HFFc6 (cell line): ENCODE results near the gene SCFD1. TPM values are rescaled to one million over a fixed set of nuclear protein-coding genes. Genes with fewer than 3 reads are reported as not detected.
"Not testable (repeated sequence)": the region's sequence is repeated elsewhere in the genome, so short reads cannot be mapped to it uniquely, and the experiment has no call there.

Source experiments
- DNase-seq: peaks from one replicate; pipeline ENCODE4 v3.0.0-alpha.2; 2018
- H3K27ac Mint-ChIP-seq: 2 replicates; pipeline ENCODE4 v1.8.0; 2020; ENCODE audit warnings: mild to moderate bottlenecking, mixed read lengths
- H3K27me3 Mint-ChIP-seq: 2 replicates; pipeline ENCODE4 v1.8.0; 2021; ENCODE audit warnings: mild to moderate bottlenecking, moderate library complexity, mixed read lengths; ENCODE audit not compliant: insufficient read depth
- H3K36me3 Mint-ChIP-seq: 2 replicates; pipeline ENCODE4 v1.8.0; 2021; ENCODE audit warnings: low read depth, mixed read lengths
- H3K4me1 Mint-ChIP-seq: 2 replicates; pipeline ENCODE4 v1.8.0; 2020; ENCODE audit warnings: low read depth, mixed read lengths
- H3K4me3 Mint-ChIP-seq: 2 replicates; pipeline ENCODE4 v1.8.0; 2020; ENCODE audit warnings: mild to moderate bottlenecking, moderate library complexity, mixed read lengths
- H3K9me3 Mint-ChIP-seq: 2 replicates; pipeline ENCODE4 v1.8.0; 2020; ENCODE audit warnings: mild to moderate bottlenecking, mixed read lengths
- long read RNA-seq: library from polyadenylated mRNA; unstranded; transcript quantifications from one replicate; pipeline ENCODE4 v2.0.0, GENCODE V29; 2019
- total RNA-seq, 6 experiments: library from RNA; stranded (reverse); fragmentation: NEBNext Ultra II Directional; extraction: Animal tissue kit (Norgen Biotek cat#: 25700); gene quantifications; 2 replicates in 1 of 6; 3 replicates in 5 of 6; pipeline ENCODE4 v1.2.3, GENCODE V29; 2021
- TF ChIP-seq, protein P1 (sequence below): fragments of 200-600 bp; sonication (generic); IDR thresholded peaks from 2 replicates; pipeline ENCODE4 v1.5.0; 2021; ENCODE audit warnings: antibody characterized with exemption, mild to moderate bottlenecking

Gene SCFD1, protein sequence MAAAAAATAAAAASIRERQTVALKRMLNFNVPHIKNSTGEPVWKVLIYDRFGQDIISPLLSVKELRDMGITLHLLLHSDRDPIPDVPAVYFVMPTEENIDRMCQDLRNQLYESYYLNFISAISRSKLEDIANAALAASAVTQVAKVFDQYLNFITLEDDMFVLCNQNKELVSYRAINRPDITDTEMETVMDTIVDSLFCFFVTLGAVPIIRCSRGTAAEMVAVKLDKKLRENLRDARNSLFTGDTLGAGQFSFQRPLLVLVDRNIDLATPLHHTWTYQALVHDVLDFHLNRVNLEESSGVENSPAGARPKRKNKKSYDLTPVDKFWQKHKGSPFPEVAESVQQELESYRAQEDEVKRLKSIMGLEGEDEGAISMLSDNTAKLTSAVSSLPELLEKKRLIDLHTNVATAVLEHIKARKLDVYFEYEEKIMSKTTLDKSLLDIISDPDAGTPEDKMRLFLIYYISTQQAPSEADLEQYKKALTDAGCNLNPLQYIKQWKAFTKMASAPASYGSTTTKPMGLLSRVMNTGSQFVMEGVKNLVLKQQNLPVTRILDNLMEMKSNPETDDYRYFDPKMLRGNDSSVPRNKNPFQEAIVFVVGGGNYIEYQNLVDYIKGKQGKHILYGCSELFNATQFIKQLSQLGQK
- 100 to 1,000 TPM; 105 to 126 (median 113) TPM for total RNA-seq
- long read RNA-seq, transcript SCFD1-203 (25 exons, 2,359 nt), result major isoform, 57 of 112 reads
- long read RNA-seq, transcript SCFD1-207 (24 exons, 2,058 nt), result minor isoform, 14 of 112 reads
- long read RNA-seq, partial matches to known transcripts, result 22 of 112 reads
- long read RNA-seq, other reads (novel, unspliced or antisense), result 19 of 112 reads

DNA sequence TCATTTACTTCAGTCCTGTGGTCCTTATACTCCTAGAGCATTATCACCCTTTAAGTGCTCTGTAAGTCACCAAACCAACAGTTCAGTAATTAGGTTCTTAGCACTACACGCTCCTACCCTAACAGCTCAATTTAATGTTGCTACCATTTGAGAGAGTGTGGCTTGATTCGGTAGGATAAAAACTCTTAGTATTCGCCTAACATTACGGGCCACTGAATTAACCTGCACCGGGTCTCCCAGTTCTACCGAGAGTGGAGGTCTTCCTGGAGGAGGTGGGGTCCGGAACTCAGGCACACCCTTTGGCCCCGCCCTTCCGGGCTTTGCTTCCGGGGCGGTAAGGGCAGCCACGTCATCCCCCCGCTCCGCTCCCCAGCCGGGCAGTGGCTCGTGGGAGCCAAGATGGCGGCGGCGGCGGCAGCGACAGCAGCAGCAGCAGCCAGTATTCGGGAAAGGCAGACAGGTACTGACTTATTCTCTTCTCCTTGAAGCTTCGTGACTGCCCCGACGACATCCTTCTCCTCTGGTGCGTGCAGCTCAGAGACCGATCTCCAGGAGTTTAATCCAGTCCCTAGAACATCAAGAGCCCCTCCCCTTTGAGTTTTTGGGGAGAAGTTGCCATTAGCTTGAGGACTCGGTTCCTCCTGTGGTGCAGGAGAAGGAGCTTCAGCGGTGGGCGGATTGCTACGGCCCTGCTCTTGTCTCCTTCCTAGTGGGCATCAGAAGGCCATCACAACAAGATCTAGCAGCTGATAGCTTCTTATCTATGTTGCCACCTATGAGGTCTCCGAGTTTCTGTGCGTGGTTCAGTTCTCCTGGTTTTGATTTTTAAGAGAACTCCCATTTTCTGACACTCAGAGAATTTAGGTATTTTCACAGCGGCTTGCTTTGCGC, at the start of gene SCFD1:
Gene SCFD1, plus strand, starts transcription at position 380 of the 891 bp plus-strand sequence. Its CDS starts 20 bp downstream, at position 400.
- H3K27ac Mint-ChIP-seq, result peak within 1 kb of the TSS; percentile 97
- H3K9me3 Mint-ChIP-seq, result no peaks in the 10 kb centered on the region
- peaks cover 7% of the 10 kb centered on the region for H3K27me3 Mint-ChIP-seq
- peak within 1 kb of the TSS; percentile 98 for H3K4me3 Mint-ChIP-seq
- TF ChIP-seq, protein P1, sequence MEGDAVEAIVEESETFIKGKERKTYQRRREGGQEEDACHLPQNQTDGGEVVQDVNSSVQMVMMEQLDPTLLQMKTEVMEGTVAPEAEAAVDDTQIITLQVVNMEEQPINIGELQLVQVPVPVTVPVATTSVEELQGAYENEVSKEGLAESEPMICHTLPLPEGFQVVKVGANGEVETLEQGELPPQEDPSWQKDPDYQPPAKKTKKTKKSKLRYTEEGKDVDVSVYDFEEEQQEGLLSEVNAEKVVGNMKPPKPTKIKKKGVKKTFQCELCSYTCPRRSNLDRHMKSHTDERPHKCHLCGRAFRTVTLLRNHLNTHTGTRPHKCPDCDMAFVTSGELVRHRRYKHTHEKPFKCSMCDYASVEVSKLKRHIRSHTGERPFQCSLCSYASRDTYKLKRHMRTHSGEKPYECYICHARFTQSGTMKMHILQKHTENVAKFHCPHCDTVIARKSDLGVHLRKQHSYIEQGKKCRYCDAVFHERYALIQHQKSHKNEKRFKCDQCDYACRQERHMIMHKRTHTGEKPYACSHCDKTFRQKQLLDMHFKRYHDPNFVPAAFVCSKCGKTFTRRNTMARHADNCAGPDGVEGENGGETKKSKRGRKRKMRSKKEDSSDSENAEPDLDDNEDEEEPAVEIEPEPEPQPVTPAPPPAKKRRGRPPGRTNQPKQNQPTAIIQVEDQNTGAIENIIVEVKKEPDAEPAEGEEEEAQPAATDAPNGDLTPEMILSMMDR, result no peak
- H3K4me1 Mint-ChIP-seq, result peaks cover 49% of the 10 kb centered on the region
- DNase-seq, result peak; percentile 79
- H3K36me3 Mint-ChIP-seq, result peaks cover 22% of the 10 kb centered on the region

DNA sequence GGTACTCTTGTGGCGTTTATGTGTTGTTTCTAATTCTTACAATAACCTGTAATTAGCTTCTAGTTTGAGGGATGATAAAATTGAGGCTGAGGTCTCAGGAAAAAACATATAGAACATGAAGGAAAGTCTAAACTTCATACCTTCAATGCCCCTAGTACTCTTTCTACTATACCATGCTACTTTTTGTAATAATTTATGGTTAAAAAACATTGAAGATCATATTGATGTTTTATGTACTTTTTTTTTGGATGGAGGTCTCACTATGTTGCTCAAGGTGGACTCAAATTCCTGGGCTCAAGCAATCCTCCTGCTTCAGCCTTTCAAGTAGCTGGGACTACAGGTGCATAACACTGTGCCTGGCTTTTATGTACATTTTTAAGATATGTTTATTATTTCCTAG, 49.3 kb upstream of the SCFD1 start:
- Mint-ChIP-seq H3K27ac (peak overlapping the region; percentile 58; the same call in 1 of the 2 replicates), H3K9me3 (no peaks in the 10 kb centered on the region), H3K4me1 (peaks cover 81% of the 10 kb centered on the region), H3K27me3 (no peaks in the 10 kb centered on the region; the same call in 1 of the 2 replicates), H3K36me3 (peaks cover 16% of the 10 kb centered on the region), H3K4me3 (no peak overlapping the region)
- DNase-seq, result no peak
- TF ChIP-seq, protein P1, result no peak

DNA sequence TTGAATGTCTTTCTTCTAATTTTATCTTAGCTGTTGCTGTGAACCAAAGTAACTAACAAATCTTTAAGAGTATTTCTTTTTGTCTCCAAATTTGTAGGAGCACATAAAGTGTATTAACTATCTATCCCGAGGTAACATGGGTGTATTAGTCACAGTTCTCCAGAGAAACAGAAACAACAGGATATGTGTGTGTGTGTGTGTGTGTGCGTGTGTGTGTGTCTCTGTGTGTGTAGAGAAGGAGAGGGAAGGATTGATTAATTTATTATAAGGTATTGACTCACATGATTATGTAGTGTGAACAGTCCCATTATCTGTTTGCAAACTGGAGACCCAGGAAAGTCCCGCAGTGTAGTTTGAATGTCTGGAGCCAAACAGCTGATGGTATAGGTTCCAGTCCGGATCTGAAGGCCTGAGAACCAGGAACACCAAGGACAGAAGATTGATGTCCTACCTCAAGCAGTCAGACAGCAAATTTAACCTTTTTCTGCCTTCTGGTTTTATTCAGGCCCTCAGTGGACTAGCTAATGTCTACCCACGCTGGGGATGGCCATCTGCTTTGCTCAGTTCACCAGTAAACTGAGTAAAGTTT, 48.8 kb upstream of the SCFD1 start:
- no peak overlapping the region for H3K4me3 Mint-ChIP-seq
- peak; percentile 39 for DNase-seq
- TF ChIP-seq, protein P1, result no peak
- no peaks in the 10 kb centered on the region for H3K9me3 Mint-ChIP-seq
- peaks cover 81% of the 10 kb centered on the region for H3K4me1 Mint-ChIP-seq
- H3K36me3 Mint-ChIP-seq, result peaks cover 16% of the 10 kb centered on the region
- no peaks in the 10 kb centered on the region; the same call in none of the 2 replicates for H3K27me3 Mint-ChIP-seq
- peak overlapping the region; percentile 58; the same call in 1 of the 2 replicates for H3K27ac Mint-ChIP-seq

DNA sequence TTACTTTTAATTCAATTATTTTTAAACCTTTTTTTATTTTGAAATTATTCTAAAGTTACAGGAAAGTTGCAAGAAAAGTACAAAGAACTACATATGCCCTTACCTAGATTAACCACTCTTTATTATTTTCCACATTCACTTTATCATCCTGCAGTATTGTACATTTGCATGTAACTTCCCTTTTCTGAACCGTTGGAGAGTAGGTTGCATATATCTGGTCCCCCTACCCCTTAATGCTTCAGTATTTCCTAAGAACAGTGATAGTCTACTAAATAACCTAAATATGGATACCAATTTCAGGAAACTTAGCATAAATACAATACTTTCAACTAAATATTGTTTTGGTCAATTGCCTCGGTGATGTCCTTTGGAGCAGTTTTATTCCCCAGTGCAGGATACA, 48.2 kb upstream of the SCFD1 start:
- peaks cover 79% of the 10 kb centered on the region for H3K4me1 Mint-ChIP-seq
- no peak overlapping the region for H3K27ac Mint-ChIP-seq
- no peaks in the 10 kb centered on the region for H3K9me3 Mint-ChIP-seq
- no peak overlapping the region for H3K4me3 Mint-ChIP-seq
- H3K27me3 Mint-ChIP-seq, result no peaks in the 10 kb centered on the region; the same call in none of the 2 replicates
- DNase-seq, result no peak
- TF ChIP-seq, protein P1, result no peak
- H3K36me3 Mint-ChIP-seq, result peaks cover 16% of the 10 kb centered on the region

DNA sequence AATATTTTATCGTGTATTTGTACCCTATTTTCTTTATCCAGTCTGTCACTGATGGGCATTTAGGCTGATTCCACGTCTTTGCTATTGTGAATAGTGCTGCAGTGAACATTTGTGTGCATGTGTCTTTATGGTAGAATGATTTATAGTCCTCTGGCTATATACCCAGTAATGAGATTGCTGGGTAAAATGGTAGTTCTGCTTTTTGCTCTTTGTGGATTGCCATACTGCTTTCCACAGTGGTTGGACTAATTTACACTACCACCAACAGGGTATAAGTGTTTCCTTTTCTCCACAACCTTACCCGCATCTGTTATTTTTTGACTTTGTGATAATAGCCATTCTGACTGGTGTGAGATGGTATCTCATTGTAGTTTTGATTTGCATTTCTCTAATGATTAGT, 47.3 kb upstream of the SCFD1 start:
- H3K4me1 Mint-ChIP-seq, result peaks cover 71% of the 10 kb centered on the region
- not testable (repeated sequence) for H3K4me3 Mint-ChIP-seq, H3K9me3 Mint-ChIP-seq, H3K27me3 Mint-ChIP-seq, H3K27ac Mint-ChIP-seq, DNase-seq
- H3K36me3 Mint-ChIP-seq, result peaks cover 16% of the 10 kb centered on the region

DNA sequence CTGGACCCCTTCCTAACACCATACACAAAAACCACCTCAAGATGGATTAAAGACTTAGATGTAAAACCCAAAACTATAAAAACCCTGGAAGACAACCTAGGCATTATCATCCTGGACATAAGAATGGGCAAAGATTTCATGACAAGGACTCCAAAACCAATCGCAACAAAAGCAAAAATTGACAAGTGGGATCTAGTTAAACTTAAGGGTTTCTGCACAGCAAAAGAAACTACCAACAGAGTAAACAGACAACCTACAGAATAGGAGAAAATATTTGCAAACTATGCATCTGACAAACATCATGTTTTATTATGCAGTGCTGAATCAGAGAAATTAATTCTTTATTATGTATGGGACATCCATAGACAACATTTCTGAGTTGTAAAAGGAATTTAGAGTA, 45.8 kb upstream of the SCFD1 start:
- H3K27me3 Mint-ChIP-seq, H3K9me3 Mint-ChIP-seq, H3K4me3 Mint-ChIP-seq, DNase-seq: not testable (repeated sequence)
- Mint-ChIP-seq H3K27ac (peak overlapping the region; percentile 23; the same call in 1 of the 2 replicates), H3K4me1 (peaks cover 63% of the 10 kb centered on the region), H3K36me3 (peaks cover 16% of the 10 kb centered on the region)
